Measurements from ENCODE around the gene CRISP3.

DNA sequence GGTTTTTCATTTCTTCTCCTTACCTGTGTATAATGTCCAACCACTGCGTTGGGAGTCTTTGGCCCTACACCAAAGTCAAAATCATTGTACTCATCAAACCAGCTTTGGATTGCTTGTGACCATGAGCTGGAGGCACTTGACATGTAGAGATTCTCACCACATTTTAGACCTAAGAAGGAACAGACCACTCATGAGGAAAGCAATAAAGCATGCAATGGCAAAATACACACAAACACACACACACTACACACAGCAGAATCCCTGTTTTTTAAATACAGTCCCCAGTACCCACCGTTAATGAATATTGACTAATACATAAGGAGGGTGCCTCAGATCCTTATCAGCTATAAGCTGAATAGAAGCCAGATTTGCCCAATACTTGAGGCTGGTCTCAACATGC is 10.5 kb downstream of the CRISP3 start:
- TF ChIP-seq FOXJ3 (CRISPR knock-in tag; IDR thresholded peaks at IDR 0.05; ENCODE audit: borderline replicate concordance): no peak
- TF ChIP-seq ESRRA (CRISPR knock-in tag; IDR thresholded peaks at IDR 0.05; ENCODE audit: borderline replicate concordance): no peak
- TF ChIP-seq, protein P1, sequence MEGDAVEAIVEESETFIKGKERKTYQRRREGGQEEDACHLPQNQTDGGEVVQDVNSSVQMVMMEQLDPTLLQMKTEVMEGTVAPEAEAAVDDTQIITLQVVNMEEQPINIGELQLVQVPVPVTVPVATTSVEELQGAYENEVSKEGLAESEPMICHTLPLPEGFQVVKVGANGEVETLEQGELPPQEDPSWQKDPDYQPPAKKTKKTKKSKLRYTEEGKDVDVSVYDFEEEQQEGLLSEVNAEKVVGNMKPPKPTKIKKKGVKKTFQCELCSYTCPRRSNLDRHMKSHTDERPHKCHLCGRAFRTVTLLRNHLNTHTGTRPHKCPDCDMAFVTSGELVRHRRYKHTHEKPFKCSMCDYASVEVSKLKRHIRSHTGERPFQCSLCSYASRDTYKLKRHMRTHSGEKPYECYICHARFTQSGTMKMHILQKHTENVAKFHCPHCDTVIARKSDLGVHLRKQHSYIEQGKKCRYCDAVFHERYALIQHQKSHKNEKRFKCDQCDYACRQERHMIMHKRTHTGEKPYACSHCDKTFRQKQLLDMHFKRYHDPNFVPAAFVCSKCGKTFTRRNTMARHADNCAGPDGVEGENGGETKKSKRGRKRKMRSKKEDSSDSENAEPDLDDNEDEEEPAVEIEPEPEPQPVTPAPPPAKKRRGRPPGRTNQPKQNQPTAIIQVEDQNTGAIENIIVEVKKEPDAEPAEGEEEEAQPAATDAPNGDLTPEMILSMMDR (IDR thresholded peaks at IDR 0.05): no peak
- TF ChIP-seq, protein P2, sequence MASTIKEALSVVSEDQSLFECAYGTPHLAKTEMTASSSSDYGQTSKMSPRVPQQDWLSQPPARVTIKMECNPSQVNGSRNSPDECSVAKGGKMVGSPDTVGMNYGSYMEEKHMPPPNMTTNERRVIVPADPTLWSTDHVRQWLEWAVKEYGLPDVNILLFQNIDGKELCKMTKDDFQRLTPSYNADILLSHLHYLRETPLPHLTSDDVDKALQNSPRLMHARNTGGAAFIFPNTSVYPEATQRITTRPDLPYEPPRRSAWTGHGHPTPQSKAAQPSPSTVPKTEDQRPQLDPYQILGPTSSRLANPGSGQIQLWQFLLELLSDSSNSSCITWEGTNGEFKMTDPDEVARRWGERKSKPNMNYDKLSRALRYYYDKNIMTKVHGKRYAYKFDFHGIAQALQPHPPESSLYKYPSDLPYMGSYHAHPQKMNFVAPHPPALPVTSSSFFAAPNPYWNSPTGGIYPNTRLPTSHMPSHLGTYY (CRISPR knock-in tag; IDR thresholded peaks at IDR 0.05): no peak
- TF ChIP-seq, protein P3, sequence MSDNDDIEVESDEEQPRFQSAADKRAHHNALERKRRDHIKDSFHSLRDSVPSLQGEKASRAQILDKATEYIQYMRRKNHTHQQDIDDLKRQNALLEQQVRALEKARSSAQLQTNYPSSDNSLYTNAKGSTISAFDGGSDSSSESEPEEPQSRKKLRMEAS (CRISPR knock-in tag; IDR thresholded peaks at IDR 0.05): no peak
- no peak for TF ChIP-seq NR1H2 (CRISPR knock-in tag; IDR thresholded peaks at IDR 0.05)
- TF ChIP-seq, protein P4, sequence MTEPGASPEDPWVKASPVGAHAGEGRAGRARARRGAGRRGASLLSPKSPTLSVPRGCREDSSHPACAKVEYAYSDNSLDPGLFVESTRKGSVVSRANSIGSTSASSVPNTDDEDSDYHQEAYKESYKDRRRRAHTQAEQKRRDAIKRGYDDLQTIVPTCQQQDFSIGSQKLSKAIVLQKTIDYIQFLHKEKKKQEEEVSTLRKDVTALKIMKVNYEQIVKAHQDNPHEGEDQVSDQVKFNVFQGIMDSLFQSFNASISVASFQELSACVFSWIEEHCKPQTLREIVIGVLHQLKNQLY (CRISPR knock-in tag; IDR thresholded peaks at IDR 0.05): no peak
- no peak for TF ChIP-seq STAT6 (CRISPR knock-in tag; conservative IDR thresholded peaks at IDR 0.05; ENCODE audit: low read depth)
- no peak for TF ChIP-seq ELF4 (CRISPR knock-in tag; IDR thresholded peaks at IDR 0.05; ENCODE audit: low read depth)
